Measurements from ENCODE around the gene ELMOD3.

DNA sequence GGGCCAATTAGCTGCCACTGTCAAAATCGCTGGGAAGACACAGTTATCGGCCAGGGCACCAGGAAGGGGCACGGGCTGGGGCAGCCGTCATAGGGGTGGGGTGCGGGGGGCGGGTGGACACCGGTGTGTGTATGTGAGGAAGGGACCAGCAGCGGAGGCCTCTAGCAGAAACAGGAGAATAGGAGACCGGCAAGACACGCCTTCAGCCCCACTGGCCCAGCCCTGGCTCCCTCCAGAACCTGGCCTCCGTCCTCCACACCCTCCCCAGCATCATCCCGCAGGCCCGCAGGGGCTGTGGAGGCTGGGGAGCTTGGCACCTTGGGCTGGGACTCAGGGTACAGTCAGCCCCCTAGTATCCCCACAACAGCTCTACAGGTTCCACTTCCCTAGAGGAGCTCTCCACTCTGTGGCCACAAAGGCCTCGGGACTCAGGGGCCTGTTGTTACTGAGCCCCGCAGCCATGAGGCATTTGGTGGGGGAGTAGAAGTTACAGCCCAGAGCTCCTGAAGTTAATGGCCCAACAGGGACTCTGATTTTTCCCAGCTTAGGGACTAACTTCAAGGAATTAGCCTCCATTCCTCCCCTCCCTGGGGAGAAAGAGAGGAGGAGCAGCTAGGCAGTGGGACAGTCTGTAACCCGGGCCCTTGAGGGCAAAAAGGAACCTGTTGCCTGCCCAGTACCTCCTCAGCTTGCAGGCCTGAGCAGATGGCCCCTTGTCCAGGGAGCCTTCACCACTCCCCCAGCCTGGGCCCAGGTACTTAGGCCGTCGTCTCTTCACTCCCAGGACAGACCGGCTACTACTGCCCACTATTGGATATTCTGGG is 83.8 kb downstream of the ELMOD3 start:
- TF ChIP-seq, protein P1, sequence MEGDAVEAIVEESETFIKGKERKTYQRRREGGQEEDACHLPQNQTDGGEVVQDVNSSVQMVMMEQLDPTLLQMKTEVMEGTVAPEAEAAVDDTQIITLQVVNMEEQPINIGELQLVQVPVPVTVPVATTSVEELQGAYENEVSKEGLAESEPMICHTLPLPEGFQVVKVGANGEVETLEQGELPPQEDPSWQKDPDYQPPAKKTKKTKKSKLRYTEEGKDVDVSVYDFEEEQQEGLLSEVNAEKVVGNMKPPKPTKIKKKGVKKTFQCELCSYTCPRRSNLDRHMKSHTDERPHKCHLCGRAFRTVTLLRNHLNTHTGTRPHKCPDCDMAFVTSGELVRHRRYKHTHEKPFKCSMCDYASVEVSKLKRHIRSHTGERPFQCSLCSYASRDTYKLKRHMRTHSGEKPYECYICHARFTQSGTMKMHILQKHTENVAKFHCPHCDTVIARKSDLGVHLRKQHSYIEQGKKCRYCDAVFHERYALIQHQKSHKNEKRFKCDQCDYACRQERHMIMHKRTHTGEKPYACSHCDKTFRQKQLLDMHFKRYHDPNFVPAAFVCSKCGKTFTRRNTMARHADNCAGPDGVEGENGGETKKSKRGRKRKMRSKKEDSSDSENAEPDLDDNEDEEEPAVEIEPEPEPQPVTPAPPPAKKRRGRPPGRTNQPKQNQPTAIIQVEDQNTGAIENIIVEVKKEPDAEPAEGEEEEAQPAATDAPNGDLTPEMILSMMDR (IDR thresholded peaks at IDR 0.05) = no peak
- TF ChIP-seq EP300 (IDR thresholded peaks at IDR 0.05; ENCODE audit: low read depth) (no peak), POLR2A (IDR thresholded peaks at IDR 0.05) (no peak)
